Esophagus squamous epithelium (tissue), 4 donors: Measurements from ENCODE around the gene CMTM6.

Source experiments
- CTCF ChIP-seq, 6 experiments: fragments of 450-650 bp in 4 of 6; fragments of 200-600 bp in 2 of 6; sonication (generic) in 2 of 6; IDR thresholded peaks; one replicate each; pipeline ENCODE4 v1.5.1; 2016 to 2019; ENCODE audit warnings: antibody characterized with exemption in 6 of 6, mild to moderate bottlenecking in 4 of 6, moderate library complexity in 4 of 6
- POLR2A ChIP-seq, 4 donors: fragments of 450-650 bp; IDR thresholded peaks; one replicate each; pipeline ENCODE4 v1.6.1; 2017; ENCODE audit warnings: antibody characterized with exemption in 4 of 4, mild to moderate bottlenecking in 4 of 4, moderate library complexity in 3 of 4

GRCh38 chr3:32432711-32433530, 69.7 kb downstream of the CMTM6 start:
- TF ChIP-seq CTCF (IDR thresholded peaks at IDR 0.05) (no peak), POLR2A (IDR thresholded peaks at IDR 0.05) (peak in 1 of 4 donors; percentile 18)
